HepG2 (cell line): ENCODE data around the gene LRRFIP2. TPM values are rescaled to one million over a fixed set of nuclear protein-coding genes. Genes with fewer than 3 reads are reported as not detected.

ENCODE experiments used
- ATAC-seq: fragments of 200-7000 bp; cut with Tn5 transposase; 3 replicates; pipeline ENCODE4 v1.9.1; 2020; ENCODE audit warnings: mild to moderate bottlenecking, moderate library complexity
- BruUV-seq: library from RNA; stranded (reverse); fragments of 400-500 nt; replicated peaks from 2 replicates; lab custom pipeline; 2021; lab: Mats Ljungman, UMichigan
- CTCF ChIA-PET: fragments of 300-600 bp; formaldehyde crosslinking; extraction: SDS; loops from one replicate; lab custom pipeline; 2021; ENCODE audit warnings: low total read pairs, inconsistent platforms, low intra/inter-chr PET ratio; lab: Yijun Ruan, JAX
- POLR2A ChIA-PET: fragments of 350-600 bp; sonication (Branson Sonifier 250); formaldehyde crosslinking; loops from one replicate; lab custom pipeline; 2020; ENCODE audit warnings: antibody characterized with exemption, inconsistent platforms; lab: Yijun Ruan, JAX
- DNase-seq: peaks from one replicate; pipeline ENCODE4 v3.0.0-alpha.2; 2015; ENCODE audit warnings: low spot score
- FAIRE-seq: peaks from 3 replicates; lab custom pipeline; 2011; peaks lifted over from hg19 to GRCh38; lab: Jason Lieb, UNC
- H2AFZ ChIP-seq: one replicate; pipeline ENCODE4 v1.6.1; 2011; ENCODE audit warnings: low read length, inconsistent platforms
- H3K27ac ChIP-seq: fragments of 300-600 bp; 3 replicates; pipeline ENCODE4 v1.8.0; 2011; ENCODE audit warnings: mixed run types, mild to moderate bottlenecking, mixed read lengths, low read length, inconsistent platforms; ENCODE audit not compliant: insufficient read depth; ENCODE audit errors: extremely low read length
- H3K27me3 ChIP-seq, 2 experiments: fragments of 200-600 bp in 1 of 2; 2 replicates in 1 of 2; 3 replicates in 1 of 2; pipeline versions ENCODE4 v1.6.0 to v1.8.0; 2011; ENCODE audit warnings: low read length in 2 of 2, mild to moderate bottlenecking in 2 of 2, moderate library complexity in 2 of 2, inconsistent platforms in 1 of 2; ENCODE audit not compliant: insufficient read depth in 2 of 2, control insufficient read depth in 1 of 2
- H3K36me3 ChIP-seq, 2 experiments: fragments of 200-600 bp in 1 of 2; replicated peaks in 1 of 2; 2 replicates in 1 of 2; 3 replicates in 1 of 2; pipeline versions ENCODE4 v1.5.1 to v1.8.0; 2011; ENCODE audit warnings: low read length in 2 of 2, inconsistent platforms in 1 of 2; ENCODE audit not compliant: insufficient read depth in 2 of 2, control insufficient read depth in 1 of 2
- H3K4me1 ChIP-seq: 2 replicates; pipeline ENCODE4 v1.5.1; 2012; ENCODE audit warnings: low read length, inconsistent platforms; ENCODE audit not compliant: insufficient read depth
- H3K4me2 ChIP-seq: 2 replicates; pipeline ENCODE4 v1.6.0; 2011; ENCODE audit warnings: low read depth, low read length, inconsistent platforms
- H3K4me3 ChIP-seq, 3 experiments: fragments of 200-600 bp in 1 of 3; sonication (generic), shearing (Covaris generic) in 1 of 3; replicated peaks in 1 of 3; 2 replicates each; pipeline ENCODE4 v1.5.1; 2011 to 2016; ENCODE audit warnings: low read length in 3 of 3, inconsistent platforms in 2 of 3, low read depth in 2 of 3, mild to moderate bottlenecking in 2 of 3, control low read depth in 1 of 3, mixed read lengths in 1 of 3; ENCODE audit not compliant: insufficient read depth in 1 of 3
- H3K79me2 ChIP-seq: one replicate; pipeline ENCODE4 v1.6.1; 2011; ENCODE audit warnings: low read length, inconsistent platforms; ENCODE audit not compliant: insufficient read depth
- H3K9ac ChIP-seq: 2 replicates; pipeline ENCODE4 v1.6.0; 2011; ENCODE audit warnings: mild to moderate bottlenecking, low read depth, low read length, inconsistent platforms; ENCODE audit not compliant: insufficient read depth
- H3K9me3 ChIP-seq: 2 replicates; pipeline ENCODE4 v1.5.1; 2012; ENCODE audit warnings: mild to moderate bottlenecking, low read length
- H4K20me1 ChIP-seq: 2 replicates; pipeline ENCODE4 v1.6.0; 2011; ENCODE audit warnings: inconsistent platforms, mild to moderate bottlenecking, low read length, moderate library complexity; ENCODE audit not compliant: insufficient read depth
- ATF7 ChIP-seq, 2 experiments: fragments of 450-650 bp in 1 of 2; sonication (generic) in 1 of 2; formaldehyde crosslinking in 1 of 2; IDR thresholded peaks; 2 replicates each; pipeline versions ENCODE4 v1.4.0 to v1.6.1; 2016 to 2020; ENCODE audit warnings: antibody characterized with exemption in 1 of 2, mild to moderate bottlenecking in 1 of 2, missing genetic modification reagents in 1 of 2
- FOXM1 ChIP-seq: sonication (generic); formaldehyde crosslinking; IDR thresholded peaks from 2 replicates; pipeline ENCODE4 v1.5.0; 2020; ENCODE audit warnings: missing genetic modification reagents
- ISX ChIP-seq: sonication (generic); formaldehyde crosslinking; conservative IDR thresholded peaks from 2 replicates; pipeline ENCODE4 v1.5.0; 2020; ENCODE audit warnings: missing genetic modification reagents
- KMT2A ChIP-seq: sonication (generic); formaldehyde crosslinking; IDR thresholded peaks from 2 replicates; pipeline ENCODE4 v1.4.0; 2020; ENCODE audit warnings: missing genetic modification reagents
- MED1 ChIP-seq: sonication (generic); formaldehyde crosslinking; IDR thresholded peaks from 2 replicates; pipeline ENCODE4 v1.4.0; 2020; ENCODE audit warnings: missing genetic modification reagents
- MLLT10 ChIP-seq: sonication (generic); formaldehyde crosslinking; IDR thresholded peaks from 2 replicates; pipeline ENCODE4 v1.4.0; 2020; ENCODE audit warnings: missing genetic modification reagents
- NR2F1 ChIP-seq, 2 experiments: fragments of 450-650 bp in 1 of 2; formaldehyde crosslinking in 1 of 2; IDR thresholded peaks; 2 replicates each; pipeline versions ENCODE4 v1.5.0 to v1.6.1; 2016 to 2020; ENCODE audit warnings: mild to moderate bottlenecking in 1 of 2, missing compliant biosample characterization in 1 of 2, missing genetic modification reagents in 1 of 2, moderate library complexity in 1 of 2
- PHF21A ChIP-seq: sonication (generic); formaldehyde crosslinking; IDR thresholded peaks from 2 replicates; pipeline ENCODE4 v1.5.0; 2020; ENCODE audit warnings: mild to moderate bottlenecking, missing genetic modification reagents
- REXO4 ChIP-seq: sonication (generic); formaldehyde crosslinking; IDR thresholded peaks from 2 replicates; pipeline ENCODE4 v1.8.0; 2022; ENCODE audit warnings: missing genetic modification reagents, mild to moderate bottlenecking, borderline replicate concordance
- TBP ChIP-seq: sonication (generic); formaldehyde crosslinking; IDR thresholded peaks from 2 replicates; pipeline ENCODE4 v1.5.0; 2020; ENCODE audit warnings: missing genetic modification reagents
- ZHX2 ChIP-seq, 2 experiments: sonication (generic) in 1 of 2; formaldehyde crosslinking in 1 of 2; IDR thresholded peaks; 2 replicates each; pipeline versions ENCODE4 v1.6.1 to v1.9.0; 2014 to 2022; ENCODE audit warnings: antibody characterized with exemption in 1 of 2, borderline replicate concordance in 1 of 2, inconsistent platforms in 1 of 2, low read depth in 1 of 2, missing genetic modification reagents in 1 of 2
- ZNF775 ChIP-seq: sonication (generic); formaldehyde crosslinking; IDR thresholded peaks from 2 replicates; pipeline ENCODE4 v1.4.0; 2020; ENCODE audit warnings: missing genetic modification reagents, mild to moderate bottlenecking, moderate library complexity, borderline replicate concordance
- ZNF782 ChIP-seq: sonication (generic); formaldehyde crosslinking; IDR thresholded peaks from 2 replicates; pipeline ENCODE4 v1.4.0; 2020; ENCODE audit warnings: missing genetic modification reagents, mild to moderate bottlenecking, borderline replicate concordance
- ZNF792 ChIP-seq: IDR thresholded peaks from 2 replicates; pipeline ENCODE4 v1.6.1; 2016
- ZSCAN29 ChIP-seq: sonication (generic); formaldehyde crosslinking; conservative IDR thresholded peaks from 2 replicates; pipeline ENCODE4 v1.4.0; 2020; ENCODE audit warnings: mild to moderate bottlenecking, missing genetic modification reagents
- ZXDC ChIP-seq: sonication (generic); formaldehyde crosslinking; IDR thresholded peaks from 2 replicates; pipeline ENCODE4 v1.5.0; 2020; ENCODE audit warnings: mild to moderate bottlenecking, missing genetic modification reagents
- WGBS: methylation state at CpG from one replicate; pipeline ENCODE4 v1.1.6; 2017; ENCODE audit warnings: low lambda C conversion rate; 5-methylcytosine and 5-hydroxymethylcytosine counted together
- in situ Hi-C: cut with HindIII; loops from 2 replicates; pipeline ENCODE4 v1.10.0; 2017; ENCODE audit warnings: low pct_unique_long_range_greater_than_20kb; ENCODE audit not compliant: extremely low pct_ligation_motif_present
- intact Hi-C: fragments of 100-400 bp; cut with micrococcal nuclease; formaldehyde crosslinking; loops from one replicate; pipeline ENCODE4 v1.10.0; 2022; ENCODE audit not compliant: unreplicated experiment
- polyA plus RNA-seq, 8 experiments: library from polyadenylated mRNA; depleted of rRNA in 3 of 8; stranded (reverse) in 7 of 8; unstranded in 1 of 8; fragments of >200 nt; fragmentation: Illumina TruSeq in 4 of 8; extraction: Trizol in 4 of 8; gene quantifications; 2 replicates each; pipeline versions ENCODE4 v1.2.1 to v1.2.3, GENCODE V29; 2011 to 2016; ENCODE audit warnings: low read depth in 4 of 8, missing spikeins in 1 of 8, mixed read lengths in 1 of 8; ENCODE audit not compliant: insufficient read depth in 1 of 8
- total RNA-seq, 5 experiments: library from RNA; depleted of rRNA; stranded (reverse); fragments of >200 nt; fragmentation: Illumina TruSeq; extraction: Trizol; gene quantifications; 2 replicates each; pipeline ENCODE4 v1.2.3, GENCODE V29; 2016; ENCODE audit warnings: low read depth in 1 of 5

The LRRFIP2 gene
- total and polyA plus RNA-seq, 2 of the 13 experiments (the other 11 are each of a cell fraction or from before 2014, with no cell fraction given), result 13.5 to 32.2 TPM

GRCh38 chr3:37183375-37183831 lies 9.0 kb upstream of the LRRFIP2 start:
- no peak overlapping the region for H3K9ac ChIP-seq
- TF ChIP-seq TBP (CRISPR knock-in tag) (no peak), ZSCAN29 (CRISPR knock-in tag) (no peak), ISX (CRISPR knock-in tag) (no peak), KMT2A (CRISPR knock-in tag) (no peak), FOXM1 (no peak), ZNF792 (CRISPR knock-in tag) (no peak), ZNF775 (CRISPR knock-in tag) (no peak), ZHX2 (IDR thresholded peaks at IDR 0.05; ENCODE audit: low read depth) (no peak), ZHX2 (CRISPR knock-in tag; IDR thresholded peaks at IDR 0.05; ENCODE audit: borderline replicate concordance) (no peak), ZNF782 (CRISPR knock-in tag) (no peak), ZXDC (CRISPR knock-in tag) (no peak), MLLT10 (CRISPR knock-in tag) (no peak), REXO4 (CRISPR knock-in tag) (no peak), NR2F1 (CRISPR knock-in tag; IDR thresholded peaks at IDR 0.05) (no peak), PHF21A (CRISPR knock-in tag) (no peak), ATF7 (IDR thresholded peaks at IDR 0.05) (no peak), ATF7 (CRISPR knock-in tag; IDR thresholded peaks at IDR 0.05) (no peak), MED1 (no peak)
- TF ChIP-seq, all 625 proteins: peak for 0
- BruUV-seq, result no TSS peak
- in situ Hi-C loops, result no loop called here
- Histone ChIP-seq H2AFZ (no peak overlapping the region), H3K4me2 (no peak overlapping the region), H4K20me1 (no peaks in the 10 kb centered on the region), H3K9me3 (no peaks in the 10 kb centered on the region), H3K4me1 (peaks cover 12% of the 10 kb centered on the region), H3K27ac (no peak overlapping the region), H3K27me3 (no peaks in the 10 kb centered on the region), H3K4me3 (no peak overlapping the region), H3K36me3 (no peaks in the 10 kb centered on the region), H3K79me2 (peaks cover 5% of the 10 kb centered on the region)
- ChIA-PET CTCF (no interaction called here), POLR2A (no interaction called here)
- no peak for DNase-seq
- intact Hi-C loops, result no loop called here
- WGBS, result 92% methylated on average over 3 of the region's 3 CpGs
- FAIRE-seq, result no peak
- no peak for ATAC-seq
